DND-41 (cell line): ENCODE results near the gene TMF1.

Source experiments
- ATAC-seq: fragments of 200-7000 bp; cut with Tn5 transposase; 3 replicates; pipeline ENCODE4 v1.9.1; 2021; ENCODE audit warnings: low read depth; ENCODE audit not compliant: insufficient read depth
- DNase-seq: peaks from one replicate; pipeline ENCODE4 v3.0.0-alpha.2; 2020
- H2AFZ ChIP-seq: 2 replicates; pipeline ENCODE4 v1.6.0; 2012; ENCODE audit warnings: low read depth, low read length
- H3K27ac ChIP-seq: 2 replicates; pipeline ENCODE4 v1.5.1; 2012; ENCODE audit warnings: low read length, inconsistent platforms
- H3K27me3 ChIP-seq: fragments of 200-600 bp; sonication (generic); 2 replicates; pipeline ENCODE4 v1.6.0; 2012; ENCODE audit warnings: low read length, mild to moderate bottlenecking, inconsistent platforms; ENCODE audit not compliant: insufficient read depth, poor library complexity
- H3K36me3 ChIP-seq: 2 replicates; pipeline ENCODE4 v1.5.1; 2012; ENCODE audit warnings: low read length, inconsistent platforms; ENCODE audit not compliant: insufficient read depth
- H3K4me1 ChIP-seq: 2 replicates; pipeline ENCODE4 v1.5.1; 2012; ENCODE audit warnings: mild to moderate bottlenecking, low read length; ENCODE audit not compliant: insufficient read depth
- H3K4me2 ChIP-seq: 2 replicates; pipeline ENCODE4 v1.6.0; 2012; ENCODE audit warnings: mild to moderate bottlenecking, moderate library complexity, low read length, inconsistent platforms; ENCODE audit not compliant: insufficient read depth
- H3K4me3 ChIP-seq, 2 experiments: fragments of 200-600 bp in 1 of 2; shearing (Covaris generic) in 1 of 2; 2 replicates each; pipeline ENCODE4 v1.5.1; 2012 to 2016; ENCODE audit warnings: inconsistent platforms in 2 of 2, low read length in 2 of 2, mild to moderate bottlenecking in 2 of 2, low read depth in 1 of 2, moderate library complexity in 1 of 2
- H3K79me2 ChIP-seq: 2 replicates; pipeline ENCODE4 v1.6.0; 2012; ENCODE audit warnings: low read length, inconsistent platforms; ENCODE audit not compliant: insufficient read depth
- H3K9ac ChIP-seq: 2 replicates; pipeline ENCODE4 v1.6.0; 2012; ENCODE audit warnings: low read depth, mild to moderate bottlenecking, inconsistent platforms, low read length, moderate library complexity
- H3K9me3 ChIP-seq: 2 replicates; pipeline ENCODE4 v1.5.1; 2012; ENCODE audit warnings: low read length, moderate library complexity, mild to moderate bottlenecking, inconsistent platforms; ENCODE audit not compliant: insufficient read depth, severe bottlenecking
- H4K20me1 ChIP-seq: 2 replicates; pipeline ENCODE4 v1.6.0; 2012; ENCODE audit warnings: low read length; ENCODE audit not compliant: insufficient read depth
- EZH2 ChIP-seq: IDR thresholded peaks from 3 replicates; pipeline ENCODE4 v1.6.1; 2012; ENCODE audit warnings: borderline replicate concordance, low read depth, mild to moderate bottlenecking, moderate library complexity, low read length, inconsistent platforms; ENCODE audit not compliant: severe bottlenecking
- TF ChIP-seq, protein P1 (sequence below): IDR thresholded peaks from 2 replicates; pipeline ENCODE4 v1.5.1; 2012; ENCODE audit warnings: borderline replicate concordance, low read length, moderate library complexity, mild to moderate bottlenecking; ENCODE audit not compliant: poor library complexity, severe bottlenecking; ENCODE audit errors: extremely low read depth

TMF1 gene

GRCh38 chr3:69032142-69032541, 20.0 kb downstream of the TMF1 start:
- Histone ChIP-seq H3K9ac (no peak overlapping the region), H3K4me2 (no peak overlapping the region)

GRCh38 chr3:69031635-69032034, 20.5 kb downstream of the TMF1 start:
- ATAC-seq = no peak
- DNase-seq = no peak
- Histone ChIP-seq H3K9ac (no peak overlapping the region), H4K20me1 (no peaks in the 10 kb centered on the region), H2AFZ (no peak overlapping the region), H3K4me3 (no peak overlapping the region), H3K9me3 (no peaks in the 10 kb centered on the region), H3K36me3 (peaks cover 80% of the 10 kb centered on the region), H3K4me1 (no peaks in the 10 kb centered on the region), H3K4me2 (no peak overlapping the region), H3K79me2 (no peaks in the 10 kb centered on the region), H3K27ac (no peak overlapping the region), H3K27me3 (no peaks in the 10 kb centered on the region)
- TF ChIP-seq, protein P1, sequence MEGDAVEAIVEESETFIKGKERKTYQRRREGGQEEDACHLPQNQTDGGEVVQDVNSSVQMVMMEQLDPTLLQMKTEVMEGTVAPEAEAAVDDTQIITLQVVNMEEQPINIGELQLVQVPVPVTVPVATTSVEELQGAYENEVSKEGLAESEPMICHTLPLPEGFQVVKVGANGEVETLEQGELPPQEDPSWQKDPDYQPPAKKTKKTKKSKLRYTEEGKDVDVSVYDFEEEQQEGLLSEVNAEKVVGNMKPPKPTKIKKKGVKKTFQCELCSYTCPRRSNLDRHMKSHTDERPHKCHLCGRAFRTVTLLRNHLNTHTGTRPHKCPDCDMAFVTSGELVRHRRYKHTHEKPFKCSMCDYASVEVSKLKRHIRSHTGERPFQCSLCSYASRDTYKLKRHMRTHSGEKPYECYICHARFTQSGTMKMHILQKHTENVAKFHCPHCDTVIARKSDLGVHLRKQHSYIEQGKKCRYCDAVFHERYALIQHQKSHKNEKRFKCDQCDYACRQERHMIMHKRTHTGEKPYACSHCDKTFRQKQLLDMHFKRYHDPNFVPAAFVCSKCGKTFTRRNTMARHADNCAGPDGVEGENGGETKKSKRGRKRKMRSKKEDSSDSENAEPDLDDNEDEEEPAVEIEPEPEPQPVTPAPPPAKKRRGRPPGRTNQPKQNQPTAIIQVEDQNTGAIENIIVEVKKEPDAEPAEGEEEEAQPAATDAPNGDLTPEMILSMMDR = no peak
- no peak for TF ChIP-seq EZH2

More at GRCh38 chr3:69032142-69032541, 20.0 kb downstream of the TMF1 start:
- Histone ChIP-seq H3K27ac (no peak overlapping the region), H4K20me1 (no peaks in the 10 kb centered on the region), H3K36me3 (peaks cover 82% of the 10 kb centered on the region), H3K79me2 (no peaks in the 10 kb centered on the region), H3K4me3 (no peak overlapping the region), H2AFZ (no peak overlapping the region), H3K4me1 (no peaks in the 10 kb centered on the region), H3K9me3 (no peaks in the 10 kb centered on the region), H3K27me3 (no peaks in the 10 kb centered on the region)
- no peak for DNase-seq
- no peak for ATAC-seq
- TF ChIP-seq, protein P1 = no peak
- TF ChIP-seq EZH2 = no peak

- no peak overlapping the region for H3K4me2 ChIP-seq
- peaks cover 18% of the 10 kb centered on the region for H3K36me3 ChIP-seq
- H3K27ac ChIP-seq = no peak overlapping the region
Measured at GRCh38 chr3:69020857-69021256, 31.3 kb downstream of the TMF1 start.

GRCh38 chr3:69020424-69020823, 31.7 kb downstream of the TMF1 start:
- no peak for TF ChIP-seq EZH2
- TF ChIP-seq, protein P1 = peak; percentile 40
- H3K36me3 ChIP-seq = peaks cover 14% of the 10 kb centered on the region
- no peaks in the 10 kb centered on the region for H3K4me1 ChIP-seq
- no peak for ATAC-seq
- no peak overlapping the region for H3K4me2 ChIP-seq
- H3K79me2 ChIP-seq = no peaks in the 10 kb centered on the region
- no peak overlapping the region for H3K4me3 ChIP-seq
- H2AFZ ChIP-seq = no peak overlapping the region
- no peak for DNase-seq
- no peak overlapping the region for H3K9ac ChIP-seq
- no peaks in the 10 kb centered on the region for H3K27me3 ChIP-seq
- H3K9me3 ChIP-seq = no peaks in the 10 kb centered on the region
- H4K20me1 ChIP-seq = no peaks in the 10 kb centered on the region
- H3K27ac ChIP-seq = no peak overlapping the region

More at GRCh38 chr3:69020857-69021256, 31.3 kb downstream of the TMF1 start:
- no peaks in the 10 kb centered on the region for H3K4me1 ChIP-seq
- H3K4me3 ChIP-seq = no peak overlapping the region
- H3K9me3 ChIP-seq = no peaks in the 10 kb centered on the region
- H3K27me3 ChIP-seq = no peaks in the 10 kb centered on the region
- H2AFZ ChIP-seq = no peak overlapping the region
- TF ChIP-seq, protein P1 = no peak
- no peak for TF ChIP-seq EZH2
- H3K79me2 ChIP-seq = no peaks in the 10 kb centered on the region
- no peaks in the 10 kb centered on the region for H4K20me1 ChIP-seq
- H3K9ac ChIP-seq = no peak overlapping the region
- no peak for DNase-seq
- ATAC-seq = no peak
